Measurements from ENCODE around the gene SNUPN. TPM values are rescaled to one million over a fixed set of nuclear protein-coding genes. Genes with fewer than 3 reads are reported as not detected.
"Not testable (repeated sequence)": the region's sequence is repeated elsewhere in the genome, so short reads cannot be mapped to it uniquely, and the experiment has no call there.

Gene SNUPN
- polyA plus RNA-seq, 3 donors: 27.5 to 32.7 (median 31.6) TPM

- DNase-seq (ENCODE audit: low read depth in 3 of 3, low spot score in 2 of 3): no peak
These were observed 41.4 kb downstream of the SNUPN start for GRCh38 chr15:75584121-75584520.

- no peak for DNase-seq (ENCODE audit: low read depth in 3 of 3, low spot score in 2 of 3)
These were observed 41.8 kb downstream of the SNUPN start for GRCh38 chr15:75583701-75584100.

- not testable (repeated sequence) for DNase-seq (ENCODE audit: low read depth in 3 of 3, low spot score in 2 of 3)
These were observed 42.6 kb downstream of the SNUPN start for GRCh38 chr15:75582943-75583342.

GRCh38 chr15:75578948-75579920 lies 46.3 kb downstream of the SNUPN start, which contains the start of gene PTPN9:
Gene PTPN9 (minus strand): TSS chr15:75579315. CDS start chr15:75578776, 539 bp downstream.
- peak; percentile 52 to 69 (median 68) for DNase-seq (ENCODE audit: low read depth in 3 of 3, low spot score in 2 of 3)

GRCh38 chr15:75578173-75578947 lies 47.2 kb downstream of the SNUPN start:
- DNase-seq (ENCODE audit: low read depth in 3 of 3, low spot score in 2 of 3): peak in 1 of 3 donors; percentile 4

- peak in 1 of 3 donors; percentile 3 for DNase-seq (ENCODE audit: low read depth in 3 of 3, low spot score in 2 of 3)
These were observed 47.9 kb downstream of the SNUPN start for GRCh38 chr15:75577401-75578172.

GRCh38 chr15:75573648-75574384 lies 51.7 kb downstream of the SNUPN start:
- no peak for DNase-seq (ENCODE audit: low read depth in 3 of 3, low spot score in 2 of 3)

- DNase-seq (ENCODE audit: low read depth in 3 of 3, low spot score in 2 of 3): no peak
These were observed 55.2 kb downstream of the SNUPN start for GRCh38 chr15:75570126-75570845.

- no peak for DNase-seq (ENCODE audit: low read depth in 3 of 3, low spot score in 2 of 3)
These were observed 60.2 kb downstream of the SNUPN start for GRCh38 chr15:75565062-75565970.

GRCh38 chr15:75561888-75562287 lies 63.6 kb downstream of the SNUPN start:
- DNase-seq (ENCODE audit: low read depth in 3 of 3, low spot score in 2 of 3): no peak

GRCh38 chr15:75559360-75559759 lies 66.2 kb downstream of the SNUPN start:
- DNase-seq (ENCODE audit: low read depth in 3 of 3, low spot score in 2 of 3): not testable (repeated sequence)

- DNase-seq (ENCODE audit: low read depth in 3 of 3, low spot score in 2 of 3): not testable (repeated sequence)
These were observed 66.6 kb downstream of the SNUPN start for GRCh38 chr15:75558955-75559354.

- no peak for DNase-seq (ENCODE audit: low read depth in 3 of 3, low spot score in 2 of 3)
These were observed 70.8 kb downstream of the SNUPN start for GRCh38 chr15:75554717-75555116.

GRCh38 chr15:75553659-75554058 lies 71.9 kb downstream of the SNUPN start:
- DNase-seq (ENCODE audit: low read depth in 3 of 3, low spot score in 2 of 3): no peak

- no peak for DNase-seq (ENCODE audit: low read depth in 3 of 3, low spot score in 2 of 3)
These were observed 74.4 kb downstream of the SNUPN start for GRCh38 chr15:75551091-75551490.

All from right renal cortex interstitium (tissue), 3 donors.